Measurements from ENCODE around the gene FOXO1.

FOXO1 gene

GRCh38 chr13:40640202-40640601 is 26.2 kb downstream of the FOXO1 start:
- DNase-seq = no peak

DNA sequence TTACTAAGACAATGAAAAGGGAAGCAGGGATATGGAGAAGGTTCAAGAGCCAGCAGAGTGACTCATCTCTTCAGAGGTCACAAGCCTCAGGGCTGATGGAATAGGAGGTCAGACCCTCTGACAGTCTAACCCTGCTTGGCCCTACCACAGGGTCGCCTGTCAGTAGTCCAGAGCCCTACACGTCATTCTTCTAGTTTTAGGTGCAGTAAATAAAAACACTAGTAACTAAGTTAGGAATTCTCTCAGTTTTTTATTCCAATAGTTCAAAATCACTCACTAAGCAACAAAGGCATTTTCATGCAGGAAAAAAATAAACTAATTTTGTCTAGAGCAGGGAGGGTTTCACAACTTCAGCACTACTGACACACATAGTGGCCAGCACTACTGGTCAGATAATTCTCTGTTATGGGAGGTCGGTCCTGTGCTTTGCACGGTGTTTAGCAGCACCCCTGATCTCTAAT is 27.2 kb downstream of the FOXO1 start:
- peak in 1 of 56 donors; percentile 58 for DNase-seq

DNA sequence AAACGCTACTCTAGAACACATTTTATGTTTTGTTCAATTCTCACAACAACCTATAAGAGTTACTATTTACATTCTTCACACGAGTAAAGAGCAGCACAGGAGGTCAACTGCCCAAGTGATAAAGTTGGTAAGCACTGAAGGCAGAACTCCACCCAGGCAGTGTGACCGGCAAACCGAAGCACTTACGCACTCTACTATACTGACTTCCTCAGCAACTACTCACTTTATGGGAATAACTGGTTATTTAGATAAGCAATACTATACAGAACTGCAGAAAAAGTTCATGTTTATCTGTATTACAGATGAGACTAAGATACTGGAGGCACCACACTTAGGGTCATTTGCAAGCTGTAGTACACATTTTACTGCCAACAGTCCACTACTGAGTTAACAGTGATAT is 28.8 kb downstream of the FOXO1 start:
- no peak for DNase-seq

DNA sequence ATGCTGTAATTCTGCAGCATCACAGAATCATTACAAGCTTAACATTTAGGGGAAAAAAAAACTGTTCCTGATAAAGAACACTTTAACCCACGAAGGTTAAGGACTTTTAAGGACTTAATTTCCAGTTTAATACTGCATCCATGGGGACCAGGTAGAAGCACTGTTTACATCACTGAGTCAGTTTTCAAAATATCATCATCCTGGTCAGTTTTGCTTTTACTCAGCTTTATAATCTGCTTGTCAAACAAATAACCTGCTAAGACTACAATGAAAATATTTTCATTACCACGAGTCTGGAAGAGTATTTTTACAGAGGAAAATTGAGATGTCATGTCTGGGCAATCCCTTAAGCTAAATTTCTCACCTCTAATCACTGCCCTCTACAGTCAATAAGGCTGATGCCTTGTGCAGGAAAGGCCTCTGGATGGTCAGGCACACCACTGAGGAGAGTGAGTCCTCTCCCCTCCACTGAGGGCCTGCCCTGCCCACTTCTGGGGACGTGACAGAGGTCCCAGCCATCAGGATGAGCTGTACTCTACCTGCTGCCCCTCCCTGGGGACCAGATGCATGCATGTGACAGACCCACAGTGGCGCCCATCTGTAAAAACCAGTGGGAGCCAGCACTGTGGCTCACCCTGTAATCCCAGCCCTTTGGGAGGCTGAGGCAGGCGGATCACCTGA is 31.0 kb downstream of the FOXO1 start:
- DNase-seq = no peak

DNA sequence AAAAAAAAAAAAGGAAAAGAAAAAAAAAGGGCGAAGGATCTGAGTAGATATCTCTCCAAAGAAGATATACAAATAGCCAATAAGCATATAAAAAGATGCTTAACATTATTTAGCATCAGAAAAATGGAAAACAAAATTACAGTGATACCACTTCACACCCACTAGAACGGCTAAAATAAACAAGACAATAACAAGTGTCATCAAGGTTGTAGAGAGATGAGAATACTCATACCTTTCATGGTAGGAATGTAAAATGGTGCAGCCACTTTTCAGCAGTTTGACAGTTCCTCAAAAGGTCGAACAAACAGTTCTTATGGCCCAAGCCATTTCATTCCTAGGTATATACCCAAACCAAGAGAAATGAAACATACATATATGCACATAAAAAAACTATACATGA is 33.5 kb downstream of the FOXO1 start:
- no peak for DNase-seq

GRCh38 chr13:40631605-40632004 is 34.8 kb downstream of the FOXO1 start:
- no peak for DNase-seq

- no peak for DNase-seq
Observed at GRCh38 chr13:40629678-40630384, 36.6 kb downstream of the FOXO1 start.

DNA sequence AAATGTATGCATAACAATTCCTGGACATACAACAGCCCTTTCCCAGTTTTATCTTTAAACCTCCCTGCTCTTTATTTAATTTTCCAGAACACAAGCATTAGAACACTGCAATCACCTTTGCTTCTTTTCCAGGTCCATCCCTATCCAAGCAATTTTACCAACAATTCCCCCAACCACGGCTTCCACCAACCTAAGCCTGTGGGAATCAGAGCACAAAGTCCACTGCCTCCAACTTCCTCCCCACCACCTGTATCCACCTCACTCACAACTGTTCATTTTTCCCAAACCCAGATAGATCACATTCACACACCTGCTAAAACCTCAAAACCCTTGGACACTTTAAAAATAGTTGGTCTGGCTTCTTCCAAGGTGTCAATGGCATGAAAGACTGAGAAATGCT is 39.5 kb downstream of the FOXO1 start:
- DNase-seq = no peak

DNA sequence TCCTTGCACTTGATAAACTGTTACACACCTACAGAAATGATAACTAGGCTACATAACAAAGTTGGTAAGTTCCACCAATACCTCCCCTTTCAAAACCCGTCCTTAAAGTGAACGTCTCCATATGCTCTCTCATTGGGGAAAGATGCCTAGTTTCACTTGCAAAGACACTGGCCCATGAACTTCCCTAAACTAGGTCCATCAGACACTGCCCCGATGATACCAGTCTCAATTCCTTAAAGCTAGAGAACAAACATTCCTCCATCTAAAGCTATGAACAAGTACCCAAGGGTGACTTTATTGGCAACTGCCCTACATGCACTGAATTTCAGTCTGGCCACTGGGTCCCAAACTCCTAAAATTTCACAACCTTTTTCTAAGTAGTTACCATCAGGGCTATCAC is 39.9 kb downstream of the FOXO1 start:
- no peak for DNase-seq

GRCh38 chr13:40624986-40625385 is 41.5 kb downstream of the FOXO1 start:
- no peak for DNase-seq

DNA sequence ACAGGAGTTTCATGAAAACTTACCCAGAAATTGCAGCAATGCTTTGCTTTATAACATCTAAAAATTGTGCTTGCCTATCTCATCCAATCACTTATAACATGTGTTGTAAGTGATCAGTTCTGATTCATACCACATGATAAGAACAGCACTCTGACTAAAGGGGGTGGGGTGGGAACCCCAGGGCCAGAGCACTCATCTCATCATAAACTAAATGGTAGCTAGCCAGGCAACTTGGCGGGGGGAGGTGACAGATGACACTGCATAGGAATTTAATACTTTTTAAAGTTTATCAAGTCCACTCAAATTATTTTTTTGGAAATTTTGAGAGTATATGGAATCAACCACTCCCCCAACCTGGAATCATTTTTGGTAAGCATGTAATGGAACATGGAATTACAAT is 42.1 kb downstream of the FOXO1 start:
- DNase-seq = no peak

- DNase-seq = no peak
Observed at GRCh38 chr13:40622761-40623160, 43.7 kb downstream of the FOXO1 start.

- no peak for DNase-seq
Observed at GRCh38 chr13:40622246-40622645, 44.2 kb downstream of the FOXO1 start.

GRCh38 chr13:40619479-40619814 is 47.0 kb downstream of the FOXO1 start:
- DNase-seq = no peak

- no peak for DNase-seq
Observed at GRCh38 chr13:40618581-40619478, 47.6 kb downstream of the FOXO1 start.

- no peak for DNase-seq
Observed at GRCh38 chr13:40617801-40618356, 48.6 kb downstream of the FOXO1 start.

- DNase-seq = peak in 6 of 56 donors; percentile 13 to 38 (median 20)
Observed at GRCh38 chr13:40615619-40616018, 50.8 kb downstream of the FOXO1 start.

GRCh38 chr13:40613914-40614313 is 52.5 kb downstream of the FOXO1 start:
- no peak for DNase-seq

GRCh38 chr13:40613192-40613818 is 53.1 kb downstream of the FOXO1 start:
- peak in 20 of 56 donors; percentile 5 to 43 (median 18) for DNase-seq

GRCh38 chr13:40612041-40612440 is 54.4 kb downstream of the FOXO1 start:
- DNase-seq = no peak

DNA sequence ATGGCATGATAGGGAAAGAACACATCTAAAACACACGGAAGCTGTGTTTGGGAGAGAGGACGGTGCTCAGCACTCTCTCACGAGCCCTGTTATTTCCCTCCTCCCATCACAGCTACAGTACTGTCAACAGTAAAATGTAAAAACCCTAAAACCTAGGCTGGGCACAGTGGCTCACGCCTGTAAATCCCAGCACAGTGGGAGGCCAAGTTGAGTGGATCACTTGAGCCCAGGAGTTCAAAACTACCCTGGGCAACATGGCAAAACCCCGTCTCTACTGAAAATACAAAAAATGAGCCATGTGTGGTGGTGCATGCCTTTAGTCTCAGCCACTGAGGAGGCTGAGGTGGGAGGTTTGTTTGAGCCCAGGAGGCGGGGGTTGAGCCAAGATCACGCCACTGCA is 54.8 kb downstream of the FOXO1 start:
- no peak for DNase-seq

Measured in nucleus accumbens (tissue), 56 donors.